Uterus (tissue), 4 donors: ENCODE data around the gene ACACB. TPM values are rescaled to one million over a fixed set of nuclear protein-coding genes. Genes with fewer than 3 reads are reported as not detected.

Experiments used
- DNase-seq, 2 donors: peaks; one replicate each; pipeline ENCODE4 v3.0.0-alpha.2; 2019 to 2020
- H3K27ac ChIP-seq, 2 donors: fragments of 200-600 bp; sonication (generic); 1 replicate in 1 of 2; 2 replicates in 1 of 2; pipeline ENCODE4 v1.5.1; 2016 to 2018
- H3K27me3 ChIP-seq, 2 donors: fragments of 200-600 bp; sonication (generic); one replicate each; pipeline ENCODE4 v1.5.1; 2018 to 2019; ENCODE audit warnings: control low read depth in 1 of 2
- H3K36me3 ChIP-seq, 2 donors: fragments of 200-600 bp; sonication (generic); one replicate each; pipeline ENCODE4 v1.5.1; 2019; ENCODE audit warnings: control low read depth in 1 of 2
- H3K4me1 ChIP-seq, 2 donors: fragments of 200-600 bp; sonication (generic); one replicate each; pipeline ENCODE4 v1.5.1; 2018 to 2019; ENCODE audit warnings: control low read depth in 1 of 2
- H3K4me3 ChIP-seq, 2 donors: fragments of 200-600 bp; sonication (generic); 1 replicate in 1 of 2; 2 replicates in 1 of 2; pipeline ENCODE4 v1.5.1; 2018 to 2019; ENCODE audit warnings: mild to moderate bottlenecking in 1 of 2
- H3K9me3 ChIP-seq, 2 donors: fragments of 200-600 bp; sonication (generic); one replicate each; pipeline ENCODE4 v1.5.1; 2019; ENCODE audit warnings: control low read depth in 1 of 2
- POLR2A ChIP-seq, 2 donors: fragments of 450-650 bp; IDR thresholded peaks; one replicate each; pipeline ENCODE4 v1.6.1; 2016; ENCODE audit warnings: antibody characterized with exemption in 2 of 2, mild to moderate bottlenecking in 1 of 2, moderate library complexity in 1 of 2
- intact Hi-C: fragments of 100-400 bp; cut with DNase I; formaldehyde crosslinking; loops from one replicate; pipeline ENCODE4 v1.15.1; 2023; ENCODE audit warnings: low total_unique reads
- total RNA-seq, 4 donors: library from RNA; depleted of rRNA in 3 of 4; stranded (reverse); fragments of >200 nt in 3 of 4; gene quantifications; one replicate each; pipeline versions ENCODE4 v1.1.0 to v1.2.4, GENCODE V29; 2014 to 2023
- TF ChIP-seq, protein P1 (sequence below), 4 experiments: fragments of 200-600 bp in 2 of 4; fragments of 450-650 bp in 2 of 4; sonication (generic) in 2 of 4; IDR thresholded peaks; one replicate each; pipeline ENCODE4 v1.5.1; 2016 to 2019; ENCODE audit warnings: antibody characterized with exemption in 4 of 4, mild to moderate bottlenecking in 2 of 4, moderate library complexity in 1 of 4
- donor health status: DM: yes; HTN: yes; CAD: no.

The ACACB gene
- total RNA-seq, 4 donors from 2014 or later: 22.0 to 137 (median 97.2) TPM

- Histone ChIP-seq H3K27ac (no peak overlapping the region), H3K4me1 (peaks cover 0 to 9% of the 10 kb centered on the region in 2 donors), H3K4me3 (no peak overlapping the region), H3K36me3 (no peaks in the 10 kb centered on the region), H3K9me3 (no peaks in the 10 kb centered on the region), H3K27me3 (no peaks in the 10 kb centered on the region)
- no peak for DNase-seq
- intact Hi-C loops: no loop called here
- TF ChIP-seq POLR2A (IDR thresholded peaks at IDR 0.05): no peak
- TF ChIP-seq, protein P1, sequence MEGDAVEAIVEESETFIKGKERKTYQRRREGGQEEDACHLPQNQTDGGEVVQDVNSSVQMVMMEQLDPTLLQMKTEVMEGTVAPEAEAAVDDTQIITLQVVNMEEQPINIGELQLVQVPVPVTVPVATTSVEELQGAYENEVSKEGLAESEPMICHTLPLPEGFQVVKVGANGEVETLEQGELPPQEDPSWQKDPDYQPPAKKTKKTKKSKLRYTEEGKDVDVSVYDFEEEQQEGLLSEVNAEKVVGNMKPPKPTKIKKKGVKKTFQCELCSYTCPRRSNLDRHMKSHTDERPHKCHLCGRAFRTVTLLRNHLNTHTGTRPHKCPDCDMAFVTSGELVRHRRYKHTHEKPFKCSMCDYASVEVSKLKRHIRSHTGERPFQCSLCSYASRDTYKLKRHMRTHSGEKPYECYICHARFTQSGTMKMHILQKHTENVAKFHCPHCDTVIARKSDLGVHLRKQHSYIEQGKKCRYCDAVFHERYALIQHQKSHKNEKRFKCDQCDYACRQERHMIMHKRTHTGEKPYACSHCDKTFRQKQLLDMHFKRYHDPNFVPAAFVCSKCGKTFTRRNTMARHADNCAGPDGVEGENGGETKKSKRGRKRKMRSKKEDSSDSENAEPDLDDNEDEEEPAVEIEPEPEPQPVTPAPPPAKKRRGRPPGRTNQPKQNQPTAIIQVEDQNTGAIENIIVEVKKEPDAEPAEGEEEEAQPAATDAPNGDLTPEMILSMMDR (IDR thresholded peaks at IDR 0.05): no peak
These were observed 190.7 kb downstream of the ACACB start for GRCh38 chr12:109307051-109307450.

- intact Hi-C loops: no loop called here
- H3K27me3 ChIP-seq: no peaks in the 10 kb centered on the region
- TF ChIP-seq POLR2A (IDR thresholded peaks at IDR 0.05): no peak
- TF ChIP-seq, protein P1 (IDR thresholded peaks at IDR 0.05): no peak
These were observed 192.4 kb downstream of the ACACB start, which contains the start of gene FOXN4 for GRCh38 chr12:109308534-109309380. Gene FOXN4, minus strand, starts transcription at chr12:109309284. Its CDS starts 963 bp downstream, at chr12:109308321.

DNA sequence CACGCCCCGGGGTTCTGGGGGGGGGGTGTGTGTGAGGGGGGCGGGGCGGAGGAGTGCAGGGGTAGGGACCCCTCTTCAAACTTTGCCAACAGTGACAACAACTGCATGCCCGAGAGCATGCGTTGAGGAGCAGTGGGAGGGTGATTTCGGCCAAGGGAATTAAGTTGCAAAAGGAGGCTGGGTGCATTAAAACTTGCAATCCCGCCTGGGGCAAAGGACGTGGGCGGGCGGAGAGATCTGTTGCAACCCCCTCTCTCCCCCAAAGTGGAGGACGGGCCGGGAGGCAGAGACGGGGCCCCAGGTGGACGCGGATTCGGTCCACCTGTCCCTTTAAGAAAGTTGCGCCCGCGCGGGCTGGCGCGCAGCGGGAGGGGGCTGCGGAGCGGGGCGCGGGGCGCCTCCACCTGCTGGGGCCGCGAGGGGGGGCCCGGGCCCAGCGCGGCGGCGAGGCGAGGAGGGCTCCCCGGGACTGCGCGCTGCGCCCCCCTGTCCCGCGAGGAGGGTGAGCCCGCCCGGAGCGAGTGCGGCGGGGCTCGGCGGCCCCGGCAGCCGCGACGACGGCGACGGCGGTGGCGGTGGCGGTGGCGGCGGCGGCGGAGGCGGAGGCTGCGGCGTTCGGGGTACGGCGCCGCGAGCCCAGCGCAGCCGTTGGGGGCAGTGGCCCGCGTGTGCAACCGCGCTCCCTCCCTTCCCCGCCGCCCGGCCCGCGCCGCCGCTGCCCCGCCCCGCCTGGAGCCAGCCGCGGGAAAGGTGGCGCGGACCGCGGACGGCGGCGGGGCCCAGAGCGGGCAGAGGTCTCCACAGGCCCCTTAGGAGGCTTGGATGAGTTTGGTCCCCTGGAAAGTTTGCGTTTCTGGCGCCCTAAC lies 193.2 kb downstream of the ACACB start:
- no peaks in the 10 kb centered on the region for H3K9me3 ChIP-seq
- peak overlapping the region; percentile 32 to 44 for H3K4me3 ChIP-seq
- no peak overlapping the region for H3K27ac ChIP-seq
- intact Hi-C loops: no loop called here
- H3K36me3 ChIP-seq: no peaks in the 10 kb centered on the region
- no peak for TF ChIP-seq POLR2A (IDR thresholded peaks at IDR 0.05)
- TF ChIP-seq, protein P1 (IDR thresholded peaks at IDR 0.05): no peak
- peaks cover 0 to 9% of the 10 kb centered on the region in 2 donors for H3K4me1 ChIP-seq
- no peaks in the 10 kb centered on the region for H3K27me3 ChIP-seq
- DNase-seq: no peak

More at GRCh38 chr12:109308534-109309380, 192.4 kb downstream of the ACACB start, which contains the start of gene FOXN4:
- peak within 1 kb of the TSS; percentile 32 to 44 for H3K4me3 ChIP-seq
- no peaks in the 10 kb centered on the region for H3K36me3 ChIP-seq
- no peak for DNase-seq
- no peak within 1 kb of the TSS for H3K27ac ChIP-seq
- no peaks in the 10 kb centered on the region for H3K9me3 ChIP-seq
- peaks cover 0 to 9% of the 10 kb centered on the region in 2 donors for H3K4me1 ChIP-seq

DNA sequence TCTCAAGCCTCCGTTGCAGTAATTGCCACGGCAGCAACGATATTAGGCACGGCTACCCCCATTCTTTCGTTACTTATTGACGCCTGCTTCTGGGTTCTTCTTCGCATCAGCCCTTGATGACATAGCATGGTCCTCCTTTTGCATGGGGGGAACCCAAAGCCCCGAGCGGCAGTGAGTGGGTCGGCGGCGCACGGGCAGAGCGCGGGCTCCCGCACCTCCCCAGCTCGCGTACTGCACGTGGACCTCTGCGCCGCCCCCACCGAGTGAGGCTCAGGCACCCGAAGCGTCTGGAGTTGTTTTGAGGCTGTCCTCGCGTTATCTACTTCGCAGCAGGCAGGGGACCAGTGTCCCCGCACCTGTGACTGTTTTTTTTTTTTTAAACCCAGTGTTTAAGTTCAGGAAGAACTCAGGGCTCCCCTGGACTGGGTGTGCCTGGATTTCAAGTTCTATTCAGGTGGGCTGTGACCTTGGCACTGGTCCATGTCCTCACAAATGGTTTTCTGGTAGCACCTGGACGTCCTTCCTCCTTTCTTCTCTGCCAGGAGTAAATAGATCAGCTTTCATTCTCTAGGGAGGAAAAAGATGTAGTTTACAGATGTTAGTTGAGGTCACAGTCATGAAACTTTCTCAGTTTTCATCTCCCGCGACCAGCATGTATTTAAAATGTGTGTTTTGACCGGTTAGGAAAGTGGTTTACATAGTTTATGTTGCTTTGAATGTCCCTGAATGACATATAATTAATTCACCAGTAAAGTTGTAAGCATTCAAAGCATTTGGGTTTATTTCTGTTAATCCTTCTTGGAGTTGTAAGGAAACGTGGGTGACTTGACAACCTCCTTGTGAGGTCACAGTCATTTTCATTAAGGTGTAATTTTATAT lies 194.1 kb downstream of the ACACB start:
- DNase-seq: no peak
- TF ChIP-seq, protein P1 (IDR thresholded peaks at IDR 0.05): no peak
- no peak for TF ChIP-seq POLR2A (IDR thresholded peaks at IDR 0.05)
- Histone ChIP-seq H3K4me1 (peaks cover 0 to 9% of the 10 kb centered on the region in 2 donors), H3K4me3 (peak overlapping the region; percentile 32 to 44), H3K36me3 (no peaks in the 10 kb centered on the region), H3K27me3 (no peaks in the 10 kb centered on the region), H3K27ac (no peak overlapping the region), H3K9me3 (no peaks in the 10 kb centered on the region)
- intact Hi-C loops: no loop called here

Other genes with a start within 250 kb of the ACACB start
- gene DAO, start 236.5 kb upstream of the ACACB start, total RNA-seq: not detected
- under 1 TPM in 1 of 4 donors, not detected in 3; 0.14 TPM for gene SVOP, start 95.5 kb upstream of the ACACB start, total RNA-seq
- gene USP30, start 64.0 kb upstream of the ACACB start, total RNA-seq: 10 to 100 TPM in 3 of 4 donors, 1 to 10 TPM in 1; 4.1 to 20.2 (median 14.9) TPM
- gene ALKBH2, start 23.1 kb upstream of the ACACB start, total RNA-seq: 10 to 100 TPM in 3 of 4 donors, 1 to 10 TPM in 1; 2.1 to 26.5 (median 19.1) TPM
- 10 to 100 TPM; 21.6 to 32.7 (median 27.9) TPM for gene UNG, start 19.0 kb upstream of the ACACB start, total RNA-seq
- gene FOXN4, start 192.7 kb downstream of the ACACB start, total RNA-seq: not detected
- not detected for gene MYO1H, start 231.3 kb downstream of the ACACB start, total RNA-seq